NCI-H748 (cell line): ENCODE data around the gene ADGRV1.

Source experiments
- DNase-seq: peaks from one replicate; lab custom pipeline; 2025; ENCODE audit not compliant: unreplicated experiment; lab: John Stamatoyannopoulos, UW

The ADGRV1 gene

DNA sequence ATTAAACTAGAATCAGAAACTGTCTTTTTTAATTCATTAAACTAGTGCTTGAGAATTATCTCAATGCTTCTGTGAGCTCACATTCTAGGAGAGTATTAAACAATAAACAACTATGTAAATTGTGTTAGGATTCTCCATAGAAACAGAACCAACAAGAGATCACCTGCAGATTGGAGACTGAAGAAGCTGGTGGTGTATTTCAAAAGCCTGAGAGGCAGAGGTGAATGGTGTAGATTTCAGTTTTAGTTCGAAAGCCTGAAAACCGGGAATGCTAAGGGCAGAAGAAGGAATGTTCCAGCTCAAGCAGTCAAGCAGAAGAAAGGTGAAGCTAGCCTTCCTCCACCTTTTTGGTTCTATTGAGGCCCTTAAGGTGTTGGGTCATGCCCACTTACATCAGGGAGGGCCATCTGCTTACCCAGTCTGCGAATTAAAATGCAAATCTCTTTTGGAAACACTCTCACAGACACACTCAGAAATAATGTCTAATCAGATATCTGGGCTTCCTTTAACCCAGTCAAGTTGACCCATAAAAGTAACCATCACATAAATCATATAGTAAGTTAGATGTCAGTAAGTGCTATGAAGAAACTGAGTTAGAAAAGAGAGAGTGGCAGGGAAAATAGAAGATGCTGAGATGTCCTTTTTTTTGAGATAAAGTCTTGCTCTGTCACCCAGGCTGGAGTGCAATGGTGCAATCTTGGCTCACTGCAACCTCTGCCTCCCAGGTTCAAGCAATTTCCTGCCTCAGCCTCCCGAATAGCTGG, 533.1 kb downstream of the ADGRV1 start:
- no peak for DNase-seq

DNA sequence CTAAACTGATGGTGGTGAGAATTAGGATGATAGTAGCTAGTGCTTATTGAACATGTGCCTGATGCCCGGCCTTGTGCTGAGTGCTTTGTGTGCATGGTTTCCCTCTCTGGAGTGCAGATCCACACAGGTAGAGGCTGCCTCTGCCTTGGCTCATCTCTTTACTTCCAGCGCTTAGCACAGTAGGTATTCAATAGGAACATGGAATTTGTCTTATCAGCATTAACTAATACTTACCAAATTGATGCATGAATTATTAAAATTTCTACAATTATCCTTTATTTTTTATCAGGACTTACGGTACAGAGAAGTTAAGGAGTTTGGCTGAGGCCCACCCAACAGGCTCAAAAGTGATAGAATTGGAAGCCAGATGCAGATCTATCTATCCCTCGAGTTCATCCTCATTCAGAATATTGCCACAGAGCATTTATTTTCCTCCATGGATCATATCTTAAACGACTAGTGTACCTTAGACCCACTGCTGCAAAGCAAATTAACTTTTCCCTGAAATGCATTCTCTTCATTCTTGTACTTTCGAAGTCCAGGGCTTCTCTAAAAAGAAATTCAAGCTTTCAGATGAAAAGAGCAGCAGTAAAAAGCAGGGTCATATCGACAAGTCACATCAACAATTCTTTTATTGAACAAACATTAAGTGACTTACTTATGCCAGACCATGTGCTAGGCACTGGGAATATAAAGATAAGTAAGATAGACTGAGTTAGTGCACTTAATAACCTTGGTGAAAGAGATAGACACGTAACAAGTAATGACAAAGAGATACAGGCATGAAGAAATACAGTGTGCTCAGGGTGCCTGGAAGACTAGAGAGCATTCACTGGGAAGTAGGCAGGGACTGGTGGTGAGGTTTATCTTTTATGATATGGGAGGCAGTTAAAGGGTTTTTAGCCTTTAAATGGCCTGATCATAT, 534.5 kb downstream of the ADGRV1 start:
- DNase-seq = no peak

DNA sequence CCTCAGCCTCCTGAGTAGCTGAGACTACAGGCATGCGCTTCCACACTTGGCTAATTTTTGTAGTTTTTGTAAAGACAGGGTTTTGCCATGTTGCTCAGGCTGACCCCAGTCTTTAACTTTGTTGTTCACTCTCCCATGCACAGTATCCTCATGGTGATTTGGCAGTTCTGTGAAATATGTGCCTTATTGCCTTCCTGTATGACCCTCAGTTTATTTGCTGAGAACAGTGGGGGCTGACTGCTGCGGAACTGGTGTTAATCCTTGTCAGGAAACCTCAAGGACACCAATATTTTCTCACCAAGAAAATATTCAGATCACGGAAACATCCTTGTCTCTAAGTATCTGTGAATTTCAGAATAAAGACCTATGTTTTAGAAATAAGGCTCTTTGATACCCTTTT, 536.7 kb downstream of the ADGRV1 start:
- no peak for DNase-seq

DNA sequence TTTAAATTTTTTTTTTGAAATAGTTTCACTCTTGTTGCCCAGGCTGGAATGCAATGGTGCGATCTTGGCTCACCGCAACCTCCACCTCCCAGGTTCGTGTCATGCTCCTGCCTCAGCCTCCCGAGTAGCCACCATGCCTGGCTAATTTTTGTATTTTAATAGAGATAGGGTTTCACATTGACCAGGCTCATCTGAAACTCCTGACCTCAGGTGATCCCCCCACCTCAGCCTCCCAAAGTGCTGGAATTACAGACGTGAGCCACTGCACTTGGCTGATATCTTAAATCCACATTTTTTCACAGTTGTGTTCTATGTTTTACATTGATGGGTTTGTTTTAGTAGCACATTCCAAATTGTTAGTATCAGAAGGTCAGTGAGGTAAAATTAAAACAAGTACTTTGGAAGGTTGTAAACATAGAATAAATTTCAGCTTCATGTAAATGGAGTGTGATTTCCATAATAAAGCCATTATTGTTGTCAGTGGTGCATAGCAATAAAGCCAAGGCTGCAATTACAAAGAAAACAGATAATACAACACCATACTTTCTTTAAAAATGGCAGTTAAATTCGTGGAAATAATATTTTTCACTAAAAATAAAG, 537.3 kb downstream of the ADGRV1 start:
- no peak for DNase-seq

DNA sequence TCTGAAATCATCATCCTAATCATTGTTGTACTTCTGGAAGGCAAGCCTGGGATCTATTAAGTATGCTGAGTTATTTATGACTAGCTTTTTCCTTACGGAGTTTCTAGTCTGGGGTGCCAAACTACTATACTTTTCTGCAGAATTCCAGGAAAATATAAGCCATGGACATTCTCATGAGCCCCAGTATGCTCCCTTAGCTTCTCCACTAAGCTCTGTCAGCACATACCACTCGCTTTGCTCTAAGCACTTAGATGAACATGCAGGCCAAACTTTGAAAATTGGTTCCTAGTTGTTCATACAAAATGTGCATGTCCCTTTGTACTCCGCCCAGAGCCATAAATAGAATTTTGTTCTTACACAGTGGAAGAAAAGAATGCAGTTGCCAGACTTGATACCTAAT, 539.9 kb downstream of the ADGRV1 start:
- DNase-seq = no peak

DNA sequence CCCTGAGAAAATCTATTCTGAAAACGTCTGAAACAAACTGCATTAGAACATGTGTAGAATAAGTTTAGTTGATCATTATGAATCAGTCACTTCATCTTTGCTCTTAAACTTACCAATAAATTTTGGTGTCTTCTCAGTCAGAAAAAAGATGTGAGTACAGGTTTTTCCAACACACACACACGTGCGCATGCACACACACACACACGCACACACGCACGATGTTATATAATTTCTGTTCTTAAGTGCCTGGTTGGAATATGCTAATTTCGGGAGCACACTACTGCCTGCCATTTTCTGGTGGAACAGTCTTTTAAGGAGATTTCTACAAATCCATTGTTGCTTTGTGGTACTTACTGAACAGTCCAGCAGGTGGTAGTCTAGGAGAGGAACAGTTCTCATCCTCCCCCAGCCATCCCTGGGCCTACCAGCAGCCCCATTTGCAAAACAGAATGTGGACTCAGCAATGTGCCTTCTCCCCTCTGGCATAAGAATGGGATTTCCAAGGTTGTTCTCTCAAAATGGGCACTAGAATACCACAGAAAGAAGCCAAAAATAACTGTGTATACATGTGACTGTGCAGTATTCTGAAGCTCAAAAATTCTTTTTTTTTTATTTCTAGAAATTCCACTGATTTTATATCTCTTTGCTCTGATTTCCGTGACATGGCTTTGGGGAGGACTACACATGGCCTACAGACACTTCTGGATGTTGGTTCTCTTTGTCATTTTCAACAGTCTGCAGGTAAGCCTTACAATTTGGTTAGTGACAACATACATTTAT, 543.2 kb downstream of the ADGRV1 start:
- DNase-seq = peak; percentile 82

DNA sequence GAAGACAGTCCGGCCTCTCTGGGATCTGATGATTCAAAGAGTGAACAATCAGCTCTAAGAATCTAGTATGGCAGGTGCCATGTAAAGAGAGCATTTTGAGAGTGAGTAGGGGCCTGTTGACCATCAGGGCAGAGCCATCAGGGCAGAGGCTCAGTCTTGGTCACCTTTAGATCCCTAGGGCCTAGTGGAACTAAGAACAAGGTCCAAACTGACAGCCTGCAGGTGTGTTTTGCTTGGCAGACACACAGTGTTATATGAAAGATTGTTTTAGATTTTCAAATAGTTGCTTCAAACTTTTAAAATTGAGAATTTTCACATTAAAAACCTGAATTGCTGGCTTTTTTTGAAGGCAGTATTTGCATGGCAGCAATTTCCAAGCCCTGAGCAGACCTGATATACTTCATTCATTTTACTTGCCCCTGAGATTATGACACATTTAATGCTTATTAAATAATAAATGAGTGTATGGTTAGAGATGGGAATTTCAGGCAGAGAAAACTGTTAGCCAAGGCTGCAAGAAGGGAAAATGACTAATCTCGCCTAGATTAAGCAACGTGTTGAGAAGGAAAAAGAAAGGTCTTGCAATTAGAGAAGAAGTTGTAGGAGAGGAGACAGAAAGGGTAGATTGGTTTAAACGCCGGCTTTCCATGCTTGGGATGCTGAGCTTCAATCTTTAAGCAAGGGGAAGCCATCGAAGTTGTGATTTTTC, 544.9 kb downstream of the ADGRV1 start:
- no peak for DNase-seq

DNA sequence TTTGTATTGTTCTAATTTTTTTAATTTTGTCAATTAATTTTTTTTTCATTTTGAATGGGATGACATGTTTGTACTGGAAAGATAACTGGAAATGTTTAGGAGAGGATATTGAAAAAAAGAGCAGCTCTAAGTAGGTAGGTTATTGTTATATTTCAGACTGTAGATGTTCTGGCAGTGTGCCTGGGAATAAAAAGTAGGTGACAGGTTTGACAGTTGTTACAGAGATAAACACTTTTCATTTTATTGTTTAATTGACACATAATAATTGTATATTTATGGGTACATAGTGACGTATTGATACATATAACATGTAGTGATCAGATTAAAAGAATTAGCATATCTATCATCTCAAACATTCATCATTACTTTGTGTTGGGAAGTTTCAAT, 545.5 kb downstream of the ADGRV1 start:
- DNase-seq = no peak

DNA sequence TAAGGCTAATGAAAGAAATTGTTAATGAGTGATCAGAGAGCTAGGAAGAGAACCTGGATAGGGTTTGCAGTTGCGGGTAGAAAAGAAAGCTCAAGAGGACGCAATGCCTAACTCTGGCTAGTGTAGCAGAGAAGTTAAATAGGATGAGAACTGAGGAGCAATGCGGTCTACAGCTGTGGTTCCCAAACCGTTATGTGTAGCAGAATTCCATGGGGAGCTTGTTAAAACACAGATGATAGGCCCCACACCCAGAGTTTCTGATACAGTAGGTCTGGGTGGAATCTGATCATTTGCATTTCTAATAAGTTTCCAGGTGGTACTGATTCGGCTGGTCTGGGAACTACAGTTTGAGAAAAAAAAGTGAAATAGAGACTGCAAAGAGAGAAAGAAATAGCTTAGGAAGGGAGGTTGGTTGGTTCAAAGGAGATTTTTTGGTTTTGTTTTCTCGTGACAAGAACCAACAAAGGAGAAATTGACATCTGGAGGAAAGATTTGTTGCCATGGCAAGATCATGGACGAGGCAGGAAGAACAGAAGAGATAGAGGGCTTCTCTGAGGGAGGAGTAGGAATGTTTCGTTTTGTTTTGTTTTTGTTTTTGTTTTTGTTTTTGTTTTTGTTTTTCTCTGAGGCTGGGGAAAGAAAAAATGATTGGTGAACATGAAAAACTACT, 548.4 kb downstream of the ADGRV1 start:
- DNase-seq = no peak

DNA sequence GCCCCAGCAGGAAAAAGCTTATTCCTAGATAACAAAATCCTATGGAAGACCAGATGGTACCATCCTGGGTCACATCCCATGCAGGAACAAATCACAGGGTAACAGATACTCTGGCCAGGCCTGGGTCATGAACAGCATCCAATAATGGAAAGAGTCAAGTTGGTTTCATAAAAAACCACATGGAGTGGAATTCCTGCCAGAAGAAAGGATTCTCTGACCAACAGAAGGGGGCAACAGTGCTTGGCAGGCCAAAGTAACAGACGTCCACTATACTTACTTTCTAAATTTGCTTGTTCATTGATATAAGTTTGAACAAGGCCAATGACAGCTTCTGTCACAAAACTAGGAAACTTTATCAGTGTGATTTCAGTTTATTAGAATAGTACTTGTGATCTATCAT, 551.0 kb downstream of the ADGRV1 start:
- no peak for DNase-seq

DNA sequence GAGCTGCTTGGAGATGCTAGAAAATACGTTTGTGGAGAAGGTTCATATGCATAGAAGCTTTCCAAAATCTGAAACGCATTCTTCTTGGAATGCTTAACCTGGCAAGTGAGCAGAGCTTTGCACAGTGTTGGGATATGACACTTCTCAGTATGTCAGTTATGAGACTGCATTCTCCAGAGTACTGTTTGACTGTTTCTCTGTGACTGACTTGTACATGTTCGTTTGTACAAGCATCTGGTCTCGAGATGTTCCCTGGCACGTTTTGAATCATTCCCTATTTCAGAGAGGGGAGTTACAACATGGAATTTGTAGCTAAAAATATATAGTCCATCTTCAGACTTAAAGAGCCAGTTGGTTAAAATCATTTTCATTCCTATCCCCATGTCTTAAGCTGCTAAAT, 552.1 kb downstream of the ADGRV1 start:
- no peak for DNase-seq

DNA sequence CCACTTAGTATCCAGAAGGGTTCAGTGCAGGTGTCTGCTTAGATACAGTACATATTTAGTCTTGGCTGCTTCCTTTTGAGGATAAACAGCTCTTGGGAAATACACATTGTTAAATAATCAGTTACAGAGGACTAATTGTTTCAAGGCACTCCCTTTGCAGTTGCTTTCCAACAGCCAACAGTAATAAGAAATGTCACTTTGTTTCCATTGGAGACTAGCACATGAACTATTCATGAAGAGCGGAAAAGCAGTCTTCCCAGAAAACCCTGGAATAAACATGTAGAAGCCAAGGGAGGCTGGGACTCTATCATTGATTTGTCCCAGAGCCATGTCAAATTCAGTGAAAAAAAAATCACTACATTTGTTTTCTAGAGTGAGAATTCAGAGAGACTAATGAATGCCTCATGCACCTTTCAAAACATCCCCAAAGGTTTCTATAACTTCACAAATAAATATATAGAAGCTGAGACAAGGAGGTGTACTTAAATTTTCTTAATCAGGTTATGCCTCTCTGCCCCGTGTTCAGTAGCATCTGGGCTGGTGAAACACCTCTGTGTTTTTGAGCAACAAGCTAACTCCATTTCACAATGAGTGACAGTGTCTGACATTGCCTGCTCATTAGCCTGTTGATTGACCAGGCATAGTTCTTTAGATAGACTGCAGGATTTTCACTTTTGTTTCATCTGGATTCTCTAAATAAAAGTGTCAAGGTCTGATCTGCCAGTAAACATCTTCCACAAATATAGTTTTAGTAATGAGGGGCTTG, 553.1 kb downstream of the ADGRV1 start:
- DNase-seq = no peak

DNA sequence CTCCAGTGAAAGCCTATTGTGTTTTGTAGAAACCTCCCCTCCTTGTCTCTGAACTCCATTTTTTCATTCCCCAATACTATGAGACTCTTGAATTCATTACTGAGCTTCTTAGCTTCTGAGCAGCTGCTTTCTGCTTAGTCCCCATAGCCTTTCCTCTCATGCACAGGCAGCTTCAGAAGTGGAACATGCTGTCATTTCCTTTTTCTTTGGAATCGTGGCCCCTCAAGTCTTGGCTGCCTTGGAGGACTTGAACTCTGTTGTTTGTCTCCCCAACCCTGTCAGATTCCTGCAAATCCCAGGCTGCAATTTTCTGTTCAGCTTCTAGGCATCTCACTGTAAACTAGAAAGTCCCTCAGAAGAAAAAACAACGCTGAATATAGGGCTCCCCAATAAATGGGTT, 556.1 kb downstream of the ADGRV1 start:
- DNase-seq = no peak

DNA sequence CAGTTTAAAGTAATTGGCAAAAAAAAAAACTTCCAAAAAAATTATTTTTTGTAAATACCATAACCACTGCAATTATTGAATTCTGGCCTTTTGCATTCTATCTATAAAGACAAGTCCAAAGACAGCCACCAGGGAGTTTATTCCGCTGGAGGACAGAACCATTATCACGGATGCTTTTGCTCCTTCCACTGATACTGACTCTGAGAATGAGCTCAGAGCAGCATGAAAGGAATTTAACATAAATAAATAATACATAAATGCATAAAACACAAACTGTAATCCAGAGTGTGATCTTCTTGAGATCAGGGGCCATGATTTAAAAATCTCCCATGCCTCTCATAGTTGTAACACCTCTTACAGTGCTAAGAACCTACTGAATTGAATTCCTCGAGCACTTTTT, 559.8 kb downstream of the ADGRV1 start:
- no peak for DNase-seq

DNA sequence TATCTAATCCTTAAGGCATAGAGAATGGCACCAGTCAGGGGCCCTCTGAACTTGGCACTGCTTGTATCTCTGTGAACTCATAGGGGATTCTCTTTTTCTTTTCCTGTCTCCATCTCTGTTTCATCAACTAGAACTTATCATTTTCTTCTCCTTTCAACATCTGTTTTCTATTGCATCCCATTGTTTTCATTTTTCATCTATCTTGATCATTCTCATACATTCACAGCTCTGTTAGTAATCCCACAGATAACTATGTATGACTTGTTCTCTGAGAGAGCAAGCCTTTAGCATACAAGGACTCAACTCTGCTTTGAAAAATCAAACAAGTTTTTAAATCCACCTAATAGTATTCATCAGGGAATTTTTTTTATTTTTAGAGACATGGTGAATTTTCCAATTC, 560.2 kb downstream of the ADGRV1 start:
- no peak for DNase-seq

DNA sequence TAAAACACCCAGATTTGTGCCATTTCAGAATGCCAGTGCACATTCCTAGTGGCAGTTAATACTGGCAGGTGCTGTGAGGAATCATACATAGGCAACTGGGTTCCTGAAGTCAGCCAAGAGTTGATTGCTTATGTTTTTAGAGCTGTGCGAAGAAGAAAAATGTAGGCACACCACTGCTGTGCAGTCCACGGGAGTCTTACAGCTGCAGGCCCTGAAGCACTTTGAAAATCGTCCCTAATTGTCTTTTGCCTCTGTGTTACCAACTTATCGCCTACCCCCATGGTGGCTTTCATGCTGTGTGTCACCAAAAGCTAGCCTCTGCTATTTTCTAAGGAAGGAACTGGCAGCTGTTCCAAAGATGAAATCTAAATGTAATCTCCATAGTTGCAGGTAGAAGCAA, 560.6 kb downstream of the ADGRV1 start:
- no peak for DNase-seq

DNA sequence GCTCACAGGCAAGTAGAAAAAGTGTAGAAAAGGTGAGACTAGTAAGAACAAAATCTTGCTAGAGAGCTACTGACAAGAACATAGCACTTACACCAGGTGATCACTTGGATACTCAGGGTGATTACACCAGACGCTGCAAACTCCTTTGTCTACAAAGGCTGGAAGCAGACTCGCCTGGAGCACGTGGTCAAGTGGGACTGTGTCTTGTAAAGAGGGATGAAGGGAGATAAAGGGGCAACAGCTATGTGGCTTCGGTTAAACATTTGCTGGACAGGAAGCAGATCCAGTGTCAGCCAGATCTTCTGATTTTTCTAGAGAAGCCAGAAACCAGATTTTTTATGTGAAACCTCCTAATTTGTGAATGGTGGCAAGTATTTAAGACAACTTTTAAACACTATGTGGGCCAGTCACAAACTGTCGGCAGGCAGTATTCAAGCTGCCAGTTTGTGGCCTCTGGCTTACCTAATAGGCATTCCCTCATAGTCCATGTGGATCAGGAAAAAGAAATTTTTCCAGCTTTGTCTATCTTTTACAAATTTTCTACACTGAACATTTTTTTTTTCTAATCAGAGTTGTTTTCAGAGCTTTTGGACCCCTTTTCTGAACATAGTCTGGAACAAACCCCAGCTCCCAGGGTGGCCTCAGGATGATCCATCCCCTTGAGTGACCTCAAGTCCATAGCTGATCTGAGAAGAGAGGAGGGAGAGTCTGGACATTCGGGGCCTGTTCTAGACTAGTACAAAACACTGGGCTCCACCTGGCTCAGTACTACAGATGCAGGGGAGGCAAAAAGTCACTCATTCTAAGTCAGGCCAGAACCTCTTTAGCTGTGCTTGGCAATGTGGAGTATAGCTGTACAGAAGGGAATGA, 561.6 kb downstream of the ADGRV1 start:
- no peak for DNase-seq

DNA sequence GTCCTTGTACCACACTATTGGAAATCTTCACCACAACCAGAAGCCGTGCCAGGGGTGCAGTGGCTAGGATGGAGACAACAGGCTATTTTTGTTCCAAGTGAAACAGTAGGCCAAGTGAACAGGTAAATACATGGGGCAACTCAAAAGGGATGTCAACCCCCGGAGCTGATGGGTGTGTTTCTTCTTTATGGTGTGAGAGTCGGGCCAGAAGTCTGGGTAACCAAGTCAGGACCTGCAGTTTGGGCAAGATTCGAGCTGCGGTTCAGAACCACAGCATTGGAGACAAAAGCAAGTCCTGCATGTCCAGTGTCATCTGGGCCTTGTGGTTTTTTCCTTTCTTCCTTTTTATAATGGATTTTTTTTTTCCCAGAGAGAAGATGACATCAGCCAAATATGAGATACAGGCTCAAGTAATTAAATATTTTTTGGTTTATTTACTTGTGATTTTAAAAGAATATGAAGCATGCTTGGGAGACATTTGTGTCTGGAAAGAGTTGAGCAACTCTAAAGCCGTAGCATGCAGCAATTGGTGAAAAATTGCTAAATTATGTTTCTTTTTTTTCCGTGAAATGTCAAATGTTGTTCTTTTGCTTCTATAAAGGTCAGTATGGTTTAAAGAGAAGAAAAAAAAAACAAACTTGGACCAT, 562.9 kb downstream of the ADGRV1 start:
- no peak for DNase-seq
